ENCODE measurements around the gene ZNF208.

DNA sequence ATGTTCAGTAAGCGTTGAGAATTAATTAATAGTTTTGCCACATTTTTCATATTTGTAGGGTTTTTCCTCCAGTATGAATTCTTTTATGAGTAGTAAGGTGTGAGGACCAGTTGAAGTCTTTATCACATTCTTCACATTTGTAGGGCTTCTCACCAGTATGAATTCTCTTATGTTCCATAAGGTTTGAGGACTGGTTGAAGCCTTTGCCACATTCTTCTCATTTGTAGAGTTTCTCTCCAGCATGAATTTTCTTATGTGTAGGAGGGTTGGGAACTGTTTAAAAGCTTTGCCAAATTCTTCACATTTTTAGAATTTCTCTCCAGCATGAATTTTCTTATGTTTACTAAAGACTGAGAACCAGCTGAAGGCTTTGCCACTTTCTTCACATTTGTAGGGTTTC is 40.3 kb downstream of the ZNF208 start:
- TF ChIP-seq GATA3 (IDR thresholded peaks at IDR 0.05; ENCODE audit: borderline replicate concordance) (no peak), CTCF (IDR thresholded peaks at IDR 0.05) (no peak), POLR2A (IDR thresholded peaks at IDR 0.05; ENCODE audit: low read length) (no peak), E2F6 (IDR thresholded peaks at IDR 0.05; ENCODE audit: borderline replicate concordance, low read depth) (no peak), CHD2 (IDR thresholded peaks at IDR 0.05; ENCODE audit: low read length, partially characterized antibody) (no peak), SREBF2 (IDR thresholded peaks at IDR 0.05) (no peak), EP300 (IDR thresholded peaks at IDR 0.05) (no peak), ZFP36 (IDR thresholded peaks at IDR 0.05; ENCODE audit: borderline replicate concordance, partially characterized antibody) (no peak), RNF2 (IDR thresholded peaks at IDR 0.05; ENCODE audit: borderline replicate concordance, low read depth) (no peak)
- TF ChIP-seq, protein P1, sequence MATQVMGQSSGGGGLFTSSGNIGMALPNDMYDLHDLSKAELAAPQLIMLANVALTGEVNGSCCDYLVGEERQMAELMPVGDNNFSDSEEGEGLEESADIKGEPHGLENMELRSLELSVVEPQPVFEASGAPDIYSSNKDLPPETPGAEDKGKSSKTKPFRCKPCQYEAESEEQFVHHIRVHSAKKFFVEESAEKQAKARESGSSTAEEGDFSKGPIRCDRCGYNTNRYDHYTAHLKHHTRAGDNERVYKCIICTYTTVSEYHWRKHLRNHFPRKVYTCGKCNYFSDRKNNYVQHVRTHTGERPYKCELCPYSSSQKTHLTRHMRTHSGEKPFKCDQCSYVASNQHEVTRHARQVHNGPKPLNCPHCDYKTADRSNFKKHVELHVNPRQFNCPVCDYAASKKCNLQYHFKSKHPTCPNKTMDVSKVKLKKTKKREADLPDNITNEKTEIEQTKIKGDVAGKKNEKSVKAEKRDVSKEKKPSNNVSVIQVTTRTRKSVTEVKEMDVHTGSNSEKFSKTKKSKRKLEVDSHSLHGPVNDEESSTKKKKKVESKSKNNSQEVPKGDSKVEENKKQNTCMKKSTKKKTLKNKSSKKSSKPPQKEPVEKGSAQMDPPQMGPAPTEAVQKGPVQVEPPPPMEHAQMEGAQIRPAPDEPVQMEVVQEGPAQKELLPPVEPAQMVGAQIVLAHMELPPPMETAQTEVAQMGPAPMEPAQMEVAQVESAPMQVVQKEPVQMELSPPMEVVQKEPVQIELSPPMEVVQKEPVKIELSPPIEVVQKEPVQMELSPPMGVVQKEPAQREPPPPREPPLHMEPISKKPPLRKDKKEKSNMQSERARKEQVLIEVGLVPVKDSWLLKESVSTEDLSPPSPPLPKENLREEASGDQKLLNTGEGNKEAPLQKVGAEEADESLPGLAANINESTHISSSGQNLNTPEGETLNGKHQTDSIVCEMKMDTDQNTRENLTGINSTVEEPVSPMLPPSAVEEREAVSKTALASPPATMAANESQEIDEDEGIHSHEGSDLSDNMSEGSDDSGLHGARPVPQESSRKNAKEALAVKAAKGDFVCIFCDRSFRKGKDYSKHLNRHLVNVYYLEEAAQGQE (IDR thresholded peaks at IDR 0.05), result no peak

Data from A549 (cell line).